Sigmoid colon (tissue), 4 donors: ENCODE results near the gene SPSB1.

ENCODE experiments used
- EP300 ChIP-seq, 4 donors: sonication (generic); formaldehyde crosslinking; IDR thresholded peaks; one replicate each; pipeline ENCODE4 v1.6.1; 2017; ENCODE audit warnings: antibody characterized with exemption in 4 of 4
- POLR2A ChIP-seq, 2 donors: fragments of 450-650 bp; IDR thresholded peaks; one replicate each; pipeline ENCODE4 v1.6.1; 2016; ENCODE audit warnings: antibody characterized with exemption in 2 of 2, mild to moderate bottlenecking in 2 of 2, moderate library complexity in 2 of 2
- POLR2AphosphoS5 ChIP-seq, 4 donors: sonication (generic); formaldehyde crosslinking; IDR thresholded peaks; one replicate each; pipeline ENCODE4 v1.6.1; 2017; ENCODE audit warnings: antibody characterized with exemption in 4 of 4
- TF ChIP-seq, protein P1 (sequence below), 4 experiments: fragments of 450-650 bp in 3 of 4; fragments of 200-600 bp in 1 of 4; IDR thresholded peaks; one replicate each; pipeline ENCODE4 v1.5.1; 2016 to 2019; ENCODE audit warnings: antibody characterized with exemption in 4 of 4, mild to moderate bottlenecking in 3 of 4, moderate library complexity in 2 of 4

DNA sequence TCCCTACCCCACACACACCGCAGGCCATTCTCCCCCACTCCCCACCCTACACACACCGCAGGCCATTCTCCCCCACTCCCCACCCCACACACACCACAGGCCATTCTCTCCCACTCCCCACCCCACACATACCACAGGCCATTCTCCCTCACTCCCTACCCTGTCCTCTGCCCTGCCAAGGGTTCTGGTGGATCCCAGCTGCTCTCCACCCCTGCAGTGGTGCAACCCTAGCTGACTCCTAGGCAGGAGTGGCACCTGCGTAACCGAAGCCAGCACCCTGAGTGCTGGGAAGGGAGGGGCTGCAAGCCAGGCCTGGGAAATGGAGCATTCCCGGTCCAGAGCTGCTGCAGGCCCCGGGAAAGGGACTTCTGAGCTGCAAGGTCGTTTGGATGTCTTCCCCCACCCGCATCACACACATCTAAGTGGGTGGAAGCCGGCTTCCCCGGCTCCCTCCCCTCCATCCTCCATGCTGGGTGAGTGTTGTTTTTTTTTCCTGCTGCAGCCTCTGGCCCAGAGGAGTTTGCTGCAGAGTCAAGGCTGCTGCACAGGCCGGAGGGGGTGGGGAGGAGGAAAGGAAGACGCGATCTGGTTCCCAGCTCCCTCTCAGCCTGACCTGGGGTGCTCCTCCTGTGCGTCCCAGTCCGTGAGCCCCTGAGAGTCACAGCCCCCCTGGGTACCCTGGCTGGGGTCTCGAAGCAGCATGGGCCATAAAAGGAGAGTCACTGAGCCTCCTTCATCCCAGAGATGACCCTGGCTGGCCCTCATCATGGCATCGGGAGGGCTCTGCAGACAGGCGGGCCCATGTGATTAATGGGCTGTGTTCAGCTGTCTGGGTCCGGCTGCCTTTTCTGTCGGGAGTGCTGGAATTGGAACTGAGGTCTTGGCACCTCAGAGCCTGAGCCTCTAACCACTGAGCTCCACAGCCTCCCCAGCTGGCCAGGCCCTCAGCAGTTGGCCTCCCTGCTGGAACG, 42.0 kb upstream of the SPSB1 start:
- TF ChIP-seq EP300 (IDR thresholded peaks at IDR 0.05): no peak
- TF ChIP-seq POLR2A (IDR thresholded peaks at IDR 0.05): no peak
- TF ChIP-seq, protein P1, sequence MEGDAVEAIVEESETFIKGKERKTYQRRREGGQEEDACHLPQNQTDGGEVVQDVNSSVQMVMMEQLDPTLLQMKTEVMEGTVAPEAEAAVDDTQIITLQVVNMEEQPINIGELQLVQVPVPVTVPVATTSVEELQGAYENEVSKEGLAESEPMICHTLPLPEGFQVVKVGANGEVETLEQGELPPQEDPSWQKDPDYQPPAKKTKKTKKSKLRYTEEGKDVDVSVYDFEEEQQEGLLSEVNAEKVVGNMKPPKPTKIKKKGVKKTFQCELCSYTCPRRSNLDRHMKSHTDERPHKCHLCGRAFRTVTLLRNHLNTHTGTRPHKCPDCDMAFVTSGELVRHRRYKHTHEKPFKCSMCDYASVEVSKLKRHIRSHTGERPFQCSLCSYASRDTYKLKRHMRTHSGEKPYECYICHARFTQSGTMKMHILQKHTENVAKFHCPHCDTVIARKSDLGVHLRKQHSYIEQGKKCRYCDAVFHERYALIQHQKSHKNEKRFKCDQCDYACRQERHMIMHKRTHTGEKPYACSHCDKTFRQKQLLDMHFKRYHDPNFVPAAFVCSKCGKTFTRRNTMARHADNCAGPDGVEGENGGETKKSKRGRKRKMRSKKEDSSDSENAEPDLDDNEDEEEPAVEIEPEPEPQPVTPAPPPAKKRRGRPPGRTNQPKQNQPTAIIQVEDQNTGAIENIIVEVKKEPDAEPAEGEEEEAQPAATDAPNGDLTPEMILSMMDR (IDR thresholded peaks at IDR 0.05): peak in 1 of 4 experiments; percentile 5
- no peak for TF ChIP-seq POLR2AphosphoS5 (IDR thresholded peaks at IDR 0.05)
